Psoas muscle (tissue), 8 donors: ENCODE results near the gene CDC45. TPM values are rescaled to one million over a fixed set of nuclear protein-coding genes. Genes with fewer than 3 reads are reported as not detected.

Experiments
- ATAC-seq, 4 donors: fragments of 200-7000 bp; cut with Tn5 transposase; one replicate each; pipeline ENCODE4 v1.9.1; 2020; ENCODE audit warnings: moderate library complexity in 3 of 4, mild to moderate bottlenecking in 2 of 4
- DNase-seq, 2 donors: peaks; one replicate each; pipeline ENCODE4 v3.0.0-alpha.2; 2020
- H3K27ac ChIP-seq: fragments of 200-600 bp; one replicate; pipeline ENCODE4 v1.8.0; 2022
- H3K27me3 ChIP-seq, 3 donors: fragments of 200-600 bp in 1 of 3; one replicate each; pipeline versions ENCODE4 v1.6.1 to v1.8.0; 2013 to 2022; ENCODE audit warnings: low read length in 2 of 3, mild to moderate bottlenecking in 2 of 3, moderate library complexity in 1 of 3; ENCODE audit not compliant: insufficient read depth in 3 of 3
- H3K36me3 ChIP-seq, 2 donors: fragments of 200-600 bp in 1 of 2; one replicate each; pipeline versions ENCODE4 v1.6.1 to v1.8.0; 2013 to 2022; ENCODE audit warnings: low read depth in 1 of 2, mild to moderate bottlenecking in 1 of 2, moderate library complexity in 1 of 2; ENCODE audit not compliant: insufficient read depth in 1 of 2
- H3K4me1 ChIP-seq: fragments of 200-600 bp; one replicate; pipeline ENCODE4 v1.8.0; 2022
- H3K4me3 ChIP-seq: fragments of 200-600 bp; one replicate; pipeline ENCODE4 v1.8.0; 2022; ENCODE audit warnings: mild to moderate bottlenecking
- H3K9me3 ChIP-seq: fragments of 200-600 bp; one replicate; pipeline ENCODE4 v1.8.0; 2022
- WGBS, 3 donors: extraction: QIAGEN DNeasy Blood & Tissue Kit; methylation state at CpG; one replicate each; pipeline versions ENCODE4 v1.1.6 to v1.1.7; 2013; 5-methylcytosine and 5-hydroxymethylcytosine counted together
- intact Hi-C, 2 donors: fragments of 100-400 bp; cut with DNase I; formaldehyde crosslinking; loops; one replicate each; pipeline versions ENCODE4 v1.11.0 to v1.14.2; 2022
- polyA plus RNA-seq, 3 donors: library from polyadenylated mRNA; stranded (reverse); fragments of 200-250 nt; gene quantifications; one replicate each; pipeline ENCODE4 v1.2.3, GENCODE V29; 2013
- total RNA-seq, 4 donors: library from RNA; stranded (reverse); fragmentation: NEBNext Ultra II Directional in 2 of 4; extraction: Animal tissue kit (Norgen Biotek cat#: 25700) in 2 of 4; gene quantifications; one replicate each; pipeline versions ENCODE4 v1.2.1 to v1.2.4, GENCODE V29; 2021 to 2023
- TF ChIP-seq, protein P1 (sequence below): fragments of 200-600 bp; IDR thresholded peaks from one replicate; pipeline ENCODE4 v1.8.0; 2022; ENCODE audit warnings: antibody characterized with exemption
- donor health status: healthy with polysubstance abuse.
- donor health status: DM: no; HTN: no; CAD: no; lungs with moderate emphysema.
- donor health status: Bipolar disorder and iron deficiency.
- donor health status: healthy.
- donor health status: DM: yes; HTN: yes; CAD: no.
- donor health status: DM: no; HTN: no; CAD: no.
- donor health status: DM: no; HTN: no; CAD: no.
- donor health status: DM: yes; HTN: yes; CAD: no.

CDC45 gene
- total and polyA plus RNA-seq, 7 donors, result 0.30 to 0.77 (median 0.71) TPM; not detected in 2

DNA sequence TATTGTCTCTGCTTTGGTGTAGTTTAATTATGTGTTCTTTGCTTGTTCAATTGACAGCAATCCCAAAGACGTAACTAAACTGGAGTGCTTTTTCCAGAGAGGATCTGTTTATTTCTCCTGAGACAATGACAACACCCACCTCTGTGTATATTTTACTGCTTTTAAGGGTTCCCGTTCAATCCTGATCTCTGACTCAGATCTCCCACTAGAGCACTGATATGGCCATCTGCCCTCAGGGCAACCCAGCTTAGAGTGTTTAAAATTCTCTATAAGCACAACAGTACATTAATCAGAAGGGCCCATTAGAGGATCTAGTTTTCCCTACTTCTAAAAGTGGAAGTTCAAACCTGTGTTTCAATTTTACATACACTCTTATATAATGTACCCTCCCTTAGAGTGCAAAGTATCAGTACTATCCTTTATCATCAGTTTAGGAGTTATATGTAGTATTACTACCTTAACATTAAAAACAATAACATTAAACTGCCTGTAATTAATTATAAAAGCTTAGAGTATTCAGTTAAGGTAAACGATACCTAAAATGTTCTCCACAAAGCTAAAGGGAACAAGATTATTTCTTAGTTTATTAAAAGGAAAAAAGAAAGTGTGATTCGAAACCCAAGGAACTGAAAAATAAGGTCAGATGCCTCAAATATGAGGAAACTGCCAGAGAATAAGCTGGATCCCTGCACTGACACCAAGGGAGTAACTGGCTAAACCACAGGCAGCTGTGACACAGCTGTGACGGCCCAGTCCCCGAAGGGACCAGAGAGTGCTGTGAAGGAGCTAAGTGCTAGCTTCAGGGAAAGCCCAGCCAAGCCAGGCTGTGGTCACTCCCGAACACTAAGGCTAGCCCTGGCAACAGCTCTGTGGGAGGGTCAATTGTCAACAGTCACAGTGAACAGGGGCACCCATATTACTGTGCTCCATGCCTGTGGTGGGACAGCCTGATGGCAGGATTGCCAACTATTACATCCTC, 15.9 kb upstream of the CDC45 start:
- TF ChIP-seq, protein P1, sequence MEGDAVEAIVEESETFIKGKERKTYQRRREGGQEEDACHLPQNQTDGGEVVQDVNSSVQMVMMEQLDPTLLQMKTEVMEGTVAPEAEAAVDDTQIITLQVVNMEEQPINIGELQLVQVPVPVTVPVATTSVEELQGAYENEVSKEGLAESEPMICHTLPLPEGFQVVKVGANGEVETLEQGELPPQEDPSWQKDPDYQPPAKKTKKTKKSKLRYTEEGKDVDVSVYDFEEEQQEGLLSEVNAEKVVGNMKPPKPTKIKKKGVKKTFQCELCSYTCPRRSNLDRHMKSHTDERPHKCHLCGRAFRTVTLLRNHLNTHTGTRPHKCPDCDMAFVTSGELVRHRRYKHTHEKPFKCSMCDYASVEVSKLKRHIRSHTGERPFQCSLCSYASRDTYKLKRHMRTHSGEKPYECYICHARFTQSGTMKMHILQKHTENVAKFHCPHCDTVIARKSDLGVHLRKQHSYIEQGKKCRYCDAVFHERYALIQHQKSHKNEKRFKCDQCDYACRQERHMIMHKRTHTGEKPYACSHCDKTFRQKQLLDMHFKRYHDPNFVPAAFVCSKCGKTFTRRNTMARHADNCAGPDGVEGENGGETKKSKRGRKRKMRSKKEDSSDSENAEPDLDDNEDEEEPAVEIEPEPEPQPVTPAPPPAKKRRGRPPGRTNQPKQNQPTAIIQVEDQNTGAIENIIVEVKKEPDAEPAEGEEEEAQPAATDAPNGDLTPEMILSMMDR, result no peak
- ATAC-seq (peak in 3 of 4 donors; percentile 11 to 57 (median 41)), DNase-seq (peak; percentile 36 to 82)
- H3K27ac ChIP-seq, result no peak overlapping the region
- no peaks in the 10 kb centered on the region for H3K27me3 ChIP-seq
- H3K4me3 ChIP-seq, result no peak overlapping the region
- 54 to 72% (median 70%) methylated on average over 7 of the region's 7 CpGs for WGBS, 3 donors
- intact Hi-C loops, result no loop called here
- H3K4me1 ChIP-seq, result no peaks in the 10 kb centered on the region
- H3K9me3 ChIP-seq, result no peaks in the 10 kb centered on the region
- peaks cover 20 to 100% of the 10 kb centered on the region in 2 donors for H3K36me3 ChIP-seq

DNA sequence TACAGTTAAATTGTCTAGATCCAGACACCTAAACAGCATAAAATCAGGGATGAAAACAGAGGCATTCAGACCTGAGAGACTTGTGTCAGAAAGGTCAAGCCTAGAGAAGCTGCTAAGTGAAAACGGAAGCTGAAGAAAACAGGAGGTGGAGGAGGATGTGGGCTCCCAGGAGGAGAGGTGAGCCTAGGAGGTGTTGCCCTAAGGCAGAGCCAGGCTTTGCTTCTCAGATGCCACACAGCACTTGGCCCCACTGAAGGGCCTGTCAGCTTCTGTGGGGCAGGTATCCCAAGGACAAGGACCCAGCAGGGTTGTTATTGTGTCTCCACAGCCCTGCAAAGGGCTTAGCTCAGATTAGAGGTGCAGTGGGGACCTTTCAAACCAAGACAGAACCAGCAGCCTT, 15.2 kb upstream of the CDC45 start:
- intact Hi-C loops, result no loop called here

DNA sequence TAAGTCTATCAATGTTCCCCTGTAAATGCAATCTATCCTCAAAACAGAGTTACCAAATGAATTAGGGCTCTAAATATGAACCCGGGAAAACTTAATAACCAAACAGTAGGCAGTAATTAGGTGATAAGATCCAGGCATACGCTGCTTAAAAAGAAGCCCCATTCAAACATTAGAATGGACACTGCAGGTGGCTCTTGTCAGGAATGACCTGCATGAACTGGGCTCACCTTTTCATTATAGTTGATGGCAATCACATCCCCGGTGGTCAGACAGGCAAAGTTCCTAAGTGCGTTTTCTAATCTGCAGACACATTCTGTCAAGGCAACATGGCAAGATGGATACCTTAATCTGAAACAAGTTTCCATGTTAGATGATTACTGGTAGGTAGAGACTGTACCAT, 14.7 kb upstream of the CDC45 start:
- H3K4me1 ChIP-seq, result no peaks in the 10 kb centered on the region
- TF ChIP-seq, protein P1, result no peak
- H3K9me3 ChIP-seq, result no peaks in the 10 kb centered on the region
- ATAC-seq, result no peak
- H3K27me3 ChIP-seq, result no peaks in the 10 kb centered on the region
- no peak overlapping the region for H3K27ac ChIP-seq
- no peak for DNase-seq
- H3K4me3 ChIP-seq, result no peak overlapping the region
- WGBS, 3 donors, result 87 to 92% (median 92%) methylated on average over 4 of the region's 4 CpGs
- intact Hi-C loops, result no loop called here
- peaks cover 24 to 100% of the 10 kb centered on the region in 2 donors for H3K36me3 ChIP-seq

More for the DNA sequence above, 15.2 kb upstream of the CDC45 start:
- Histone ChIP-seq H3K36me3 (peaks cover 23 to 100% of the 10 kb centered on the region in 2 donors), H3K9me3 (no peaks in the 10 kb centered on the region), H3K4me1 (no peaks in the 10 kb centered on the region), H3K4me3 (no peak overlapping the region), H3K27me3 (no peaks in the 10 kb centered on the region), H3K27ac (no peak overlapping the region)
- no peak for DNase-seq
- WGBS, 3 donors, result 71 to 91% (median 73%) methylated on average over 1 of the region's 1 CpG
- TF ChIP-seq, protein P1, result no peak
- no peak for ATAC-seq

DNA sequence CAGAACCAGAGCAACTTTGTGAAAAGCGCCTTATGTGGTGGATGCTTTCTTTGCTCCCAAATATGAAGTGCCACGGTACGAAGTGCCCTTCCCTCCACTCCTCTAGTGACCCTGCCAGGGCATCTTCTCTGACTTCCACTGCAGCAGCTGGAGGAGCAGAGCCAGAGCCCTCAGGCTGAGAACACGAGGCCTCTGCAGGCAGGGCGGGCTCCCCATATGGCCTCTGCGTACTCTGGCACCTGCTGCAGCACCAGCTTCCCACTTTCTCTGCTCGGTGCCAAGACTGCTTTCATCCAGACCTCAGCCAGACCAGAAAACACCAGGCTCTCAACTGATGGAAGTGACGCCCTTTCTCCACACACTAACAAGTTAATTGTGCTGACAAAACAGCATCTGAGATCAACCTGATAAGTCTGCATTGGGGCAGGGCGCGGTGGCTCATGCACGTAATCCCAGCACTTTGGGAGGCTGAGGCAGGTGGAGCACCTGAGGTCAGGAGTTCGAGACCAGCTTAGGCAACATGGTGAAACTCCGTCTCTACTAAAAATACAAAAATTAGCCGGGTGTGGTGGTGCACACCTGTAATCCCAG, 13.5 kb upstream of the CDC45 start:
- no peak for ATAC-seq
- TF ChIP-seq, protein P1, result no peak
- WGBS, 3 donors, result 72 to 79% (median 73%) methylated on average over 14 of the region's 14 CpGs
- no peaks in the 10 kb centered on the region for H3K9me3 ChIP-seq
- no peak for DNase-seq
- H3K27ac ChIP-seq, result no peak overlapping the region
- H3K4me3 ChIP-seq, result no peak overlapping the region
- no peaks in the 10 kb centered on the region for H3K27me3 ChIP-seq
- peaks cover 25 to 100% of the 10 kb centered on the region in 2 donors for H3K36me3 ChIP-seq
- no peaks in the 10 kb centered on the region for H3K4me1 ChIP-seq
- intact Hi-C loops, result no loop called here
